ENCODE measurements around the gene ARL4A.
"Not testable (repeated sequence)": the region's sequence is repeated elsewhere in the genome, so short reads cannot be mapped to it uniquely, and the experiment has no call there.

Gene ARL4A

DNA sequence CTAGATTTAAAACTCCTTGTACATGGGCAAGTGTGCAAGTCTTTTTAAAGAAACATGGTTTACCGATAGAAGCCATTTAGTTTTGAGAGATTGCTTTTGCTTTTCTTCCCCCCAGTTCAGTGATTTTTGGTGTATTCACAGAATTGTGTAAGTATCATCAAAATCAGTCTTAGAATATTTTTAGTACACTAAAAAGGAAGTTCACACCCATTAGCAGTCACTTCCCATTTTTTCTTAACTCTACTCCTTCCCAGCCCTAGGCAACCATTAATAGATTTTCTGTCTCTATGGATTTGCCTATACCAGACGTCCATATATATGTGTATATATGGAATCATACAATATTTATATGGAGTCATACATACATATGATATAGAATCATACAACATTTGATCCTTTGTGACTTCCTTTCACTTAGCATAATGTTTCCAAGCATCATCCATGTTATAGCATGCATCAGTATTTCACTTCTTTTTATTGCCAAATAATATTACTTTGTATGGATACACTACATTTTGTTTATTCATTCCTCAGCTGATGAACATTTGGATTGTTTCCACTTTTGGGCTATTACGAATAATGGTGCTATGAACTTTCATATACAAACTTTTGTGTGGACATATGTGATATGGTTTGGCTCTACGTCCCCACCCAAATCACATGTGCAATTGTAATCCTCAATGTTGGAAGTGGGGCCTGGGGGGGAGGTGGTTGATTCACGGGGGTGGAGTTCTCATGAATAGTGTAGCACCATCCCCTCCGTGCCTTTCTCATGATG lies 16.5 kb upstream of the ARL4A start:
- Histone ChIP-seq H3K27ac (ENCODE audit: low read length) (peak overlapping the region; percentile 53), H3K27me3 (ENCODE audit: low read depth, low read length) (no peaks in the 10 kb centered on the region), H3K36me3 (ENCODE audit: control insufficient read depth in 1 of 2, insufficient read depth in 2 of 2, low read length in 2 of 2) (no peaks in the 10 kb centered on the region), H3K9me3 (ENCODE audit: control insufficient read depth in 1 of 2, low read length in 2 of 2) (peaks cover 0 to 4% of the 10 kb centered on the region in 2 donors), H3K4me1 (ENCODE audit: control insufficient read depth in 1 of 2, insufficient read depth in 2 of 2, low read length in 2 of 2) (peaks cover 0 to 7% of the 10 kb centered on the region in 2 donors), H3K4me3 (ENCODE audit: low read depth in 1 of 2, low read length in 2 of 2) (no peak overlapping the region)

DNA sequence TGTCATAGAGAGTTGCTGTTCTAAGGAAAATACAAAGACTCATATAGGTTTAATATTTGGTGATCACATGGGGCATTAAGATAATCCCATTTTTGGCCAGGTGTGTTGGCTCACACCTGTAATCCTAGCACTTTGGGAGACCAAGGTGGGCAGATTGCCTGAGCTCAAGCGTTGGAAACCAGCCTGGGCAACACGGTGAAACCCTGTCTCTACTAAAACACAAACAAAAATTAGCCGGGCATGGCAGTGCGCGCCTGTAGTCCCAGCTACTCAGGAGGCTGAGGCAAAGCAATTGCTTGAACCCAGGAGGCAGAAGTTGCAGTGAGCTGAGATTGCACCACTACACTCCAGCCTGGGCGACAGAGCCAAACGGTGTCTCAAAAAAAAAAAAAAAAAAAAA lies 14.0 kb upstream of the ARL4A start:
- H3K27ac ChIP-seq (ENCODE audit: low read length); H3K4me1 ChIP-seq (ENCODE audit: control insufficient read depth in 1 of 2, insufficient read depth in 2 of 2, low read length in 2 of 2); H3K9me3 ChIP-seq (ENCODE audit: control insufficient read depth in 1 of 2, low read length in 2 of 2); H3K27me3 ChIP-seq (ENCODE audit: low read depth, low read length); H3K4me3 ChIP-seq (ENCODE audit: low read depth in 1 of 2, low read length in 2 of 2); H3K36me3 ChIP-seq (ENCODE audit: control insufficient read depth in 1 of 2, insufficient read depth in 2 of 2, low read length in 2 of 2): not testable (repeated sequence)

DNA sequence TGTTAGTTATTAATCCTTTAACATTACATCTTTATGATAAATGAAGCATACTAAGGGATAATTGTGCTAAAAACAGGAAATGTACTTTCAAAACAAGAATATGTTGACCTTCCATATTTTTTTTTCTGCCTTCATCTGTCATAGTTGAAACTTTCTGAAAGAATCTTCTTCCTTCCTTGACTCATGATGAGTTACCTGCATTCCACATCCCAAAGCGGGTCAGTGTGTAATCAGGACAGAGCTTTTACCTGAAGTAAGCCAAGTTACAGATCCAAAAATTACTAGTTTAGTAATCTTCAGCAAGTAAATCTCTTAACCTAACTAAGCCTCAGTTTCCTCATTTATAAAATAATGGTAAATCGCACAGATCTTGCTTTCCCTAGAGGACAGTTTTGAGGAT lies 13.4 kb upstream of the ARL4A start:
- no peaks in the 10 kb centered on the region for H3K4me1 ChIP-seq (ENCODE audit: control insufficient read depth in 1 of 2, insufficient read depth in 2 of 2, low read length in 2 of 2)
- no peaks in the 10 kb centered on the region for H3K36me3 ChIP-seq (ENCODE audit: control insufficient read depth in 1 of 2, insufficient read depth in 2 of 2, low read length in 2 of 2)
- H3K27ac ChIP-seq (ENCODE audit: low read length) = no peak overlapping the region
- no peak overlapping the region for H3K4me3 ChIP-seq (ENCODE audit: low read depth in 1 of 2, low read length in 2 of 2)
- H3K27me3 ChIP-seq (ENCODE audit: low read depth, low read length) = no peaks in the 10 kb centered on the region
- peaks cover 0 to 5% of the 10 kb centered on the region in 2 donors for H3K9me3 ChIP-seq (ENCODE audit: control insufficient read depth in 1 of 2, low read length in 2 of 2)

DNA sequence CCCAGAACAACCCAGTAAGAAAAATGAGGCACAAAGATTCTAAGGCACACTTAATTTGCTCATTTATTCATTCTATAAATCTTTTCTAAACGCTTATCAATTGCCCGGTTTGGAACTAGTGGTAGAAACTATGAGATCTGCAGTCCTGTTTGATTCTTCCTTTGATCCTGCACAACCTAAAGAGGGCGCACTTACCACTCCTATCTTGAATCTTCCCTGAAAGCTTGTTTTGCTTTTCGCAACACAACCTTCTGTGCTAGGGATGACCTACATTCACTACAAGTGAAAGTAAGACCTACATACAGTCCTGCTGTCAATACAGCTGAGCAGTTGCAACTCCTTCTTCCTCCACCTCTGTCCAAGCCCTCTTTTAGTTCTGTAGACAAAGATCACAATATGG lies 12.6 kb upstream of the ARL4A start:
- no peaks in the 10 kb centered on the region for H3K27me3 ChIP-seq (ENCODE audit: low read depth, low read length)

DNA sequence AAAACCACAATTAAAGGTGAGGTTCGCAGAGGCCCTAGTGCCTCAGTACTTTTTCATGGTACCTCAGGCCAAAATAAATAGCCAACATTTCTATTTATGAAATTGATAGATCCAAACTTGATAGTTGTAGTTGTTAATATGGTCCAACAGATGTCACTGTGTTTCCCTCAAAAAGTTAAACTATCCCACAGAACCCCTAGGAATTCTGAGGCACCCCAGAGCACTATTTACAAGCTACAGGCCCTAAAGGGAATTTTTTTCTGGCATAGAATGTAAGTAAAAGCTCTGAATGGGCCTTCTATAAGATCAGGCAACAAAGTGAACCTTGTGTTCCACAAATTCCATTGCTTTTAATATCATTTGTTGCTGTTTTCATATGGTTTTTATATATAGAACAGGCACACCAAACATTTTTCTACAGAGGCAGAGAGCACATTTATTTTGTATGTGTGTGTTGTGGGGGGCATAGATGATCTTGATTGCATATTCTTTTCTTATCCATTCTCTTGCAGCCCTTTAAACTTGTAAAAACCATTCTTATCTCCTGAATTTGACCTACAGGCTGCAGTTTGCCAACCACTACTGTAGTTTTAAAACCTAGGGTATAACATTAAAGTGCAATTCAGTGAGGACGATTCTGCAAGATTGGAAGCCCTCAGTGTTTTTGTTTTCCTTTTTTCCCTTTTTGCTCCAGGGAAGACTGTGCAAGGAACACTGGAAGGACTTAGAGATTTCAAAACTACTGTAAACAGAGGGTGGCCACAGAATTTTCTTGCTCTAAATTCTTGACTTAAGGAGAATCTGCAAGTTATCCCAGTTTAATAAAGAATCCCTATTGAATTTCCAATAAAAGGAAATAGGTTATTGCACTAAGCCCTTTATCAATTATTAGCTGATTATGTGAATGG lies 3.5 kb upstream of the ARL4A start:
- Histone ChIP-seq H3K27me3 (ENCODE audit: low read depth, low read length) (no peaks in the 10 kb centered on the region), H3K4me3 (ENCODE audit: low read depth in 1 of 2, low read length in 2 of 2) (no peak overlapping the region), H3K27ac (ENCODE audit: low read length) (no peak overlapping the region), H3K36me3 (ENCODE audit: control insufficient read depth in 1 of 2, insufficient read depth in 2 of 2, low read length in 2 of 2) (no peaks in the 10 kb centered on the region), H3K4me1 (ENCODE audit: control insufficient read depth in 1 of 2, insufficient read depth in 2 of 2, low read length in 2 of 2) (peaks cover 0 to 6% of the 10 kb centered on the region in 2 donors), H3K9me3 (ENCODE audit: control insufficient read depth in 1 of 2, low read length in 2 of 2) (no peaks in the 10 kb centered on the region)

More for the DNA sequence above, 12.6 kb upstream of the ARL4A start:
- H3K4me3 ChIP-seq (ENCODE audit: low read depth in 1 of 2, low read length in 2 of 2) = no peak overlapping the region
- H3K4me1 ChIP-seq (ENCODE audit: control insufficient read depth in 1 of 2, insufficient read depth in 2 of 2, low read length in 2 of 2) = no peaks in the 10 kb centered on the region
- H3K36me3 ChIP-seq (ENCODE audit: control insufficient read depth in 1 of 2, insufficient read depth in 2 of 2, low read length in 2 of 2) = no peaks in the 10 kb centered on the region
- no peak overlapping the region for H3K27ac ChIP-seq (ENCODE audit: low read length)
- peaks cover 0 to 5% of the 10 kb centered on the region in 2 donors for H3K9me3 ChIP-seq (ENCODE audit: control insufficient read depth in 1 of 2, low read length in 2 of 2)

DNA sequence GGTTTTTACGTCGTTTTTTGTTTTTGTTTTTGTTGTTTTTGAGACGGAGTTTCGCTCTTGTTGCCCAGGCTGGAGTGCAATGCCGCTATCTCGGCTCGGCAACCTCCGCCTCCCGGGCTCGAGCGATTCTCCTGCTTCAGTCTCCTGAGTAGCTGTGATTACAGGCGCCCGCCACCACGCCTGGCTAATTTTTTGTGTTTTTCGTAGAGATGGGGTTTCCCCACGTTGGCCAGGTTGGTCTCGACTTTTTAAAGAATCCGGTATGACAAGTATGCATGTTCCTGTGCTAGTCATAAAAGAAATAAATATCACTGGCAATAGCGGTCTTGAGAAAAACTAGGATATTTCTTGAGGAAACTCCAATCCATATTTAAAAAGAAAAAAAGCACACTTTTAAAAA lies 2.7 kb upstream of the ARL4A start:
- Histone ChIP-seq H3K9me3 (ENCODE audit: control insufficient read depth in 1 of 2, low read length in 2 of 2) (no peaks in the 10 kb centered on the region), H3K27me3 (ENCODE audit: low read depth, low read length) (no peaks in the 10 kb centered on the region), H3K4me3 (ENCODE audit: low read depth in 1 of 2, low read length in 2 of 2) (no peak overlapping the region), H3K36me3 (ENCODE audit: control insufficient read depth in 1 of 2, insufficient read depth in 2 of 2, low read length in 2 of 2) (no peaks in the 10 kb centered on the region), H3K4me1 (ENCODE audit: control insufficient read depth in 1 of 2, insufficient read depth in 2 of 2, low read length in 2 of 2) (peaks cover 0 to 13% of the 10 kb centered on the region in 2 donors), H3K27ac (ENCODE audit: low read length) (no peak overlapping the region)

DNA sequence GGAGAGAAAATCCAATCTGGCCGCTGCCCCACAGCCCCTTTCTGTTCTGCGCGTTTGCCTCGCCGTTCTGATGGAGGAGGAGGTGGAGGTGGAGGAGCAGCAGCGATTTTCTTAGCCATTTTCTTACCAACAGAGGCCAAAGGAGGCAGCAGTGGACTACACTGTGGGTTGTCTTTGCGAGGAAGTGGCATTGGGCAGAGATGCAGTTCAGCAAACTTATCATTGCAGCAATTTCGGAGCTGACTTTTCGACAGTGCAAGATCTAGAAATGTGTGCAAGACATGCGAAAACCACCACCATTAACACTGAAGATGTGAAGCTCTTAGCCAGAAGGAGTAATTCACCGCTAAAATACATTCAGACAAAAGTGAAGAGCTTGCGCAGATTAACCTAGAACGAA lies 1.9 kb upstream of the ARL4A start:
- Histone ChIP-seq H3K9me3 (ENCODE audit: control insufficient read depth in 1 of 2, low read length in 2 of 2) (no peaks in the 10 kb centered on the region), H3K27ac (ENCODE audit: low read length) (peak overlapping the region; percentile 70), H3K36me3 (ENCODE audit: control insufficient read depth in 1 of 2, insufficient read depth in 2 of 2, low read length in 2 of 2) (no peaks in the 10 kb centered on the region), H3K4me1 (ENCODE audit: control insufficient read depth in 1 of 2, insufficient read depth in 2 of 2, low read length in 2 of 2) (peaks cover 0 to 13% of the 10 kb centered on the region in 2 donors), H3K27me3 (ENCODE audit: low read depth, low read length) (no peaks in the 10 kb centered on the region), H3K4me3 (ENCODE audit: low read depth in 1 of 2, low read length in 2 of 2) (peak overlapping the region in 1 of 2 donors; percentile 97)

DNA sequence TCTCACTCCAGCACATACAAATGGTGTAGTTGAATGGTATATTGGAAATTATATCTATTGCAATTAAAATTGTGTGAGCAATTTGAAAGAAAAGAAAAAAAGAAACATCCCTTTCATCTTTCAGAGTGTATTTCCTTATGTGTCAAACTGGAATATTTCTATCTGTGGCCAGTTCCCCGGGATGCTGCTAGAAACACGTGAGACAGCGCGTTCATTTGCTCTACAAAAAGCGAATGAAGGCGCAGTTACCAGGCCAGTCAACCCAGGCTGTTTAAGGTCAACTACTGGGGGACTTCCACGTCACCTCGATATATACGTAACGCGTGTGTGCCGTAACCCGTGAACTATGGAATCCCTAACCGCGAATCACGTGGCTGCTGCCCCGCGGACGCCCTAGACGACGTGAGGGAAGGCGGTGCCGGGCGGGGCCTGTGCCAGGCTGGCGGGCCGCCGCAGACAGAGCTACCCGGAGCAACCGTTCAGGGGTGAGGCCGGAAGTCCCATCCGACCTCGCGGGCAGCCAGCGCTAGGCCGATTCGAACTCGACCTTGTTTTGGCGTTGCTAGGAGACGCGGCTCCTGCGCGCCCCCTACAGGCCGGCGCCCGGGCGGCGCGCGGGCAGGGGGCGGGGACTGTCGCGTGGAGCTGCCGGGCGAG lies 1.1 kb upstream of the ARL4A start:
- Histone ChIP-seq H3K36me3 (ENCODE audit: control insufficient read depth in 1 of 2, insufficient read depth in 2 of 2, low read length in 2 of 2) (no peaks in the 10 kb centered on the region), H3K4me3 (ENCODE audit: low read depth in 1 of 2, low read length in 2 of 2) (peak overlapping the region; percentile 84 to 97), H3K4me1 (ENCODE audit: control insufficient read depth in 1 of 2, insufficient read depth in 2 of 2, low read length in 2 of 2) (peaks cover 0 to 13% of the 10 kb centered on the region in 2 donors), H3K9me3 (ENCODE audit: control insufficient read depth in 1 of 2, low read length in 2 of 2) (no peaks in the 10 kb centered on the region), H3K27me3 (ENCODE audit: low read depth, low read length) (no peaks in the 10 kb centered on the region), H3K27ac (ENCODE audit: low read length) (peak overlapping the region; percentile 70)

DNA sequence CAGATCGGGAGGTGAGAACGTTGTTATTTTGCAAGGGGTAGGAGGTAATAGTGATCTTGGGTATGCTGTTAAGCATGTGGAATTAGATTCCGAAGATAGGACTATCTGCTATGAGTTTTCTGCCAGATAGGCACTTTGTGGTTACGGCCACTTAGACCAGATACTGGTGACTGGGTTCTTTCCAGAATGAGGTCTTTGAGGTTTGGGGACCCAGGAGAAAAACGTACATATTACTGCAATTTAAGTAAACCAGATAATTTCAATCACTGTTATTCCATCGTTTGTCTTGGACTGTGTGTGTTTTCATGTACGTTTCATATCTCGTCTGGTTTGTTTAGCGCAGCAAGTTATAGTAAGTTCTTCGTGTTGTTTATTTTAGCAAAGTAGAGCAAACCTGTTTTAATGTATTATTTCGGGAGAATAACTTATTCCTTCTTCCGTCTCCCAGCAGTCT lies 312 bp downstream of the ARL4A start:
- peak overlapping the region; percentile 95 for H3K27ac ChIP-seq (ENCODE audit: low read length)
- no peaks in the 10 kb centered on the region for H3K36me3 ChIP-seq (ENCODE audit: control insufficient read depth in 1 of 2, insufficient read depth in 2 of 2, low read length in 2 of 2)
- H3K9me3 ChIP-seq (ENCODE audit: control insufficient read depth in 1 of 2, low read length in 2 of 2) = no peaks in the 10 kb centered on the region
- peak overlapping the region; percentile 84 to 97 for H3K4me3 ChIP-seq (ENCODE audit: low read depth in 1 of 2, low read length in 2 of 2)
- H3K4me1 ChIP-seq (ENCODE audit: control insufficient read depth in 1 of 2, insufficient read depth in 2 of 2, low read length in 2 of 2) = peaks cover 0 to 13% of the 10 kb centered on the region in 2 donors
- H3K27me3 ChIP-seq (ENCODE audit: low read depth, low read length) = no peaks in the 10 kb centered on the region

DNA sequence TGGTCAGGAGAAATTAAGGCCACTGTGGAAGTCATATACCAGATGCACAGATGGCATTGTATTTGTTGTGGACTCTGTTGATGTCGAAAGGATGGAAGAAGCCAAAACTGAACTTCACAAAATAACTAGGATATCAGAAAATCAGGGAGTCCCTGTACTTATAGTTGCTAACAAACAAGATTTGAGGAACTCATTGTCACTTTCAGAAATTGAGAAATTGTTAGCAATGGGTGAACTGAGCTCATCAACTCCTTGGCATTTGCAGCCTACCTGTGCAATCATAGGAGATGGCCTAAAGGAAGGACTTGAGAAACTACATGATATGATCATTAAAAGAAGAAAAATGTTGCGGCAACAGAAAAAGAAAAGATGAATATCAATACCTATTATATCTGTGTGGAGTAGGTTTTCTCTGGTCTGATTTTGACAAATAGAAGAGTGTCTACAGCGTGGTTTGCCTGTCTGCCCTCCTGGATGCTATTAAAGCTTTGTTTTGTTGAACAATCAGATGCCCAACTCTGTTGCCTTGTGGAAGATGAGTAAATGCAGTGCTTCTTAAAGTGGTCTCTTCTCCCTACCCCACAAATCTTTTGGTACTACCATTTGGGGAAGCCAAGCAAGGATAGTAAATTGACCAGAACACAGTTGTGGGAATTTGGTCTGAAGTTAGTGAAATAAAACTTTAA lies 1.2 kb downstream of the ARL4A start:
- H3K9me3 ChIP-seq (ENCODE audit: control insufficient read depth in 1 of 2, low read length in 2 of 2); H3K27me3 ChIP-seq (ENCODE audit: low read depth, low read length); H3K36me3 ChIP-seq (ENCODE audit: control insufficient read depth in 1 of 2, insufficient read depth in 2 of 2, low read length in 2 of 2): not testable (repeated sequence)
- peaks cover 0 to 13% of the 10 kb centered on the region in 2 donors for H3K4me1 ChIP-seq (ENCODE audit: control insufficient read depth in 1 of 2, insufficient read depth in 2 of 2, low read length in 2 of 2)
- peak overlapping the region; percentile 56 for H3K27ac ChIP-seq (ENCODE audit: low read length)
- H3K4me3 ChIP-seq (ENCODE audit: low read depth in 1 of 2, low read length in 2 of 2) = peak overlapping the region; percentile 84 to 97
